Activated T-helper 1 cell treated with anti-CD3 and anti-CD28 coated beads, Interleukin-2, amount 50 U/mL, for 16 hours (primary cell): ENCODE data around the gene LSM4.
A peak's percentile ranks its signal among the peaks of the same experiment; 100 is the strongest.

Experiments used
- DNase-seq, 2 donors: peaks; one replicate each; pipeline ENCODE4 v3.0.0-alpha.2; 2020; ENCODE audit warnings: low read depth in 1 of 2, low spot score in 1 of 2

Gene LSM4

GRCh38 chr19:18311502-18312091, 11.3 kb downstream of the LSM4 start:
- no peak for DNase-seq

- DNase-seq = no peak
Measured at GRCh38 chr19:18310966-18311365, 11.9 kb downstream of the LSM4 start.

GRCh38 chr19:18310118-18310909, 12.6 kb downstream of the LSM4 start:
- DNase-seq = no peak

GRCh38 chr19:18309525-18310064, 13.3 kb downstream of the LSM4 start:
- DNase-seq = no peak

- no peak for DNase-seq
Measured at GRCh38 chr19:18308948-18309325, 13.9 kb downstream of the LSM4 start.

DNA sequence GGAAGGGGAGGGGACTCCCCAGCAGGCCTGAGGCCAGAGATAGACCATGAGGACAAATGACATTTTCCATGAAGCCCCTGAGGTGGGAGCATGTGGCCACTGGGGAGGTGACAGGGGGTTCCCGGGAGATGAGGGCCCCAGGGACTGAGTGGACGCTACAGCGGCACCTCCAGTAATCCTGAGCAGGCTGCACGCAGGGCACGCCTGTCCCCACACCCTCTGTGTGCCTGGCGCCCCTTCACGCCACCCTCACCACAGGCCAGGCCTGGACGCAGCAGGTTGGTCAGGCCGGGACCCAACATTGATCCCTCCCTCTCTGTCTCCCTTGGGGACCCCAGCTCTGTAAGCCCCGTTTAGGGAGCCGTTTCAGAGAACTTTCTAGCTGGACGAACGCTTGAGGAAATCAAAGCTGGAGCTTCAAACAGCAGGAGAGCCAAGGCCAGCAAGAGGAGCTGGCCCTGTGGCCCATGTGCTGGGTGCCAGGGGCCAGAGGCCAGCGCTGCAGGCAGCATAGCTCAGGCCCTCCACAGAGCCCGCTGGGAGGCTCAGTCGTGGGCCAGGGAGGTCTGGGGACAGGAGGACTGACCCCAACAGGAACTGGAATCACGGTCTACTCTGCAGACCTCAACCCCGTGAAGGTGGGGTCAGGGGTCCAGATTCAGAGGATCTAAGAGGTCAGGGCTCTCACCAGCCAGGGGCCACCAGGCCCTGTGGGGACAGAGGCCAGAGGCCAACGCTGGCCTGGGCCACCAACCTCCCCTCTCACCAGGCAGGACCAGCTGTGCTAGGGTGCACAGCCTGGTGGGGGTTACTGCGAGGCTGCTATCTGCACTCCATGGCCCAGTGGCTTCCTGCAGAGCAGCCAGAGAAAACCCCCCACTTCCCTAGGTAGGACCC, 14.6 kb downstream of the LSM4 start:
- no peak for DNase-seq

DNA sequence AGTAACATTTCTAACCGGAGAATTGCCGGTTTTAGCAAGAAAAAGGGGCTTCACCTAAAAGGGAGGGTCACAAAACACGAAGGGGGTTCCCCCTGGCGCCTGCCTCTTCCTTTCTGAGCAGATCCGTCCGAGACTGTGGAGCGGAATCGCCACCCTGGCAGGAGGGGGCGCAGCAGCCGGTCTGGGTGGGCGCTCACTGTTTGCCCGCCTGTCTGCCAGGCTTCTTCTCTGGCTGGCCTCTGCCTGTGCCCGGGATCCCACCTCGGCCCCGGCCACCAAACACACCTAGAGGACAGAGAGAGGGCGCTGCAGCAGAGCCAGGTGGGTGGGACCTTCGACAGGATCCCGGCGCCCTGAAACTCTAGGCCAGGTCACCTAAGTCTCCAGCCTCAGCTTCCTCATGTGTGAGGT, 15.6 kb downstream of the LSM4 start:
- DNase-seq = no peak

GRCh38 chr19:18306888-18307260, 16.0 kb downstream of the LSM4 start:
- no peak for DNase-seq

GRCh38 chr19:18306209-18306887, 16.5 kb downstream of the LSM4 start:
- no peak for DNase-seq

DNA sequence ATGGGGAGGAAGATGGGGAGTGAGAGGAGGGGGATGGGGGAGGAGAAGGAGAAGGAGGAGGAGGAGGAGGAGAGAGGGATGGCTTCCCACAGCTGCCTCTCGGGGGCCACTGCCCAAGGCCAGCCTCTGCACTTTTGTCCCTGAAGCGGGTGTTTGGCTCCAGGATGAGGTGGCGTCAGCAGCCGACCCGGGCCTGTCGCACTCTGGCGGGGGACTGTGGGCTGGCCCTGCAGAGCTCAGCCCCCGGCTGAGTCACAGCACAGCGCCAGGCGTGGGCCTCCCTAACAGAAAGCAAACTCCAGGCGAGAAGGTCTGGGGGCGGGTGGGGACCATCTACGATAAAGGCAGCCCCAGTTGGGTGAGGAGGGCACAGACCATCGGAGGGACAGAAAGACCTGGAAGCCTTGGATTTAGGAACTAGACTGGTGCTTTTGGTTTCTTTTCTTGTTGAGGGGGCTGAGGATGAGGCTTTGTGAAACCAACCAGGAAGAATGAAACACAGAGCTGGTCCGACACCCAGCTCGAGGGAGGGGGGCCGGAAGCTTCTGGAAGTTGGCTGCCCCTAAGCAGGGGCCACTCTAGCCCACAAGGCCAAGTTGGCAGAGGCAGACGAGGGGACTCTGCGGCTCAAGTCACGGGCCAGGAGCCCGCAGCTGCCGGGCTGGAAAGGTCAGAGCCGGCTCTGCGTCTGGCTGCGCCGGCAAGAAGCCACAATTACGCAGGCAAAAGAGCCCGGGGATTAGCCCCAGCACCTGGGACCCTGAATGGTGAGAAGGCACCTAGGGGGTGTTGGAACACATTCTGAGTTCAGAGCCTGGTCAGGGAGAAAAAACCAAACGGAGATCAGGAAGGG, 18.2 kb downstream of the LSM4 start:
- peak; percentile 58 to 74 for DNase-seq

DNA sequence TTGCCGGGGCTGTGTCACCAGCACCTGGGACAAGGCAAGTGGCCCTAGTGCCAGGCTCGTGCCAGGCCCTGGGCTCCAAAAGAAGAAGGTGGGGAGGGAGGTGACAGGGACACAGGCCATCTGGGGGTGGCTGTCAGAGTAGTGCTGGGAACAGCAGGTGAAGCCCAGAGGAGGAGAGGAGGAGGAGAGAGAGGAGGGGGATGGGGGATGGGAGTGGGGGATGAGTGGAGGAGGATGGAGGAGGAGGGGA, 18.7 kb downstream of the LSM4 start:
- DNase-seq = no peak

DNA sequence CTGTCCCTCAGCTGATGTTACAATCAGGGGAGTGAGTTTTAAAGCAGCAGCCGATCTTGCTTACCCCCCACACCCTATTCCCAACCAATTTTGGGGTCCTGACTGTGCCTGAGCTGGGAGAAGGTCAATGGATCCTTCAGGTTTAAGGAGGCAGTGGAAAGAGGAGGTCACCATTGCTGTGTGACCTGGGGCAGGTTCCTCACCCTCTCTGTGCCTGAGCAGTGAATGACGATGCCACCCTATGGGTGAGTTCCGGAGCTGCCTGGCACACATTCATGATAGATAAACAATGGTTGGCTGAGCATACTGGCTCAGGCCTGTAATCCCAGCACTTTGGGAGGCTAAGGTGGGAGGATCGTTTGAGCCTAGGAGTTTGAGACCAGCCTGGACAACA, 21.2 kb downstream of the LSM4 start:
- no peak for DNase-seq

- no peak for DNase-seq
Measured at GRCh38 chr19:18300930-18301717, 21.8 kb downstream of the LSM4 start.

DNA sequence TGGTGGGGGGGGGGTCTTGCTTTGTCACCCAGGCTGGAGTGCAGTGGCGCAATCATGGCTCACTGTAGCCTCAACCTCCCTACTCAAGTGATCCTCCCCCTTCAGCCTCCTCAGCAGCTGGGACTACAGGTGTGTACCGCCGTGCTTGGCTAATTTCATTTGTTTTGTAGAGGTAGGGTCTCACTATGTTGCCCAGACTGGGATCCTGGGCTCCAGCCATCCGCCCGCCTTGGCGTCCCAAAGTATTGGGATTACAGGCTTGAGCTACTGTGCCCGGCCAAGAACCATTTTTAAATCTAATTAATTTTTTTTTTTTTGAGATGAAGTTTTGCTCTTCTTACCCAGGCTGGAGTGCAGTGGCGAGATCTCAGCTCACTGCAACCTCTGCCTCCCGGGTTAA, 23.2 kb downstream of the LSM4 start:
- no peak for DNase-seq

DNA sequence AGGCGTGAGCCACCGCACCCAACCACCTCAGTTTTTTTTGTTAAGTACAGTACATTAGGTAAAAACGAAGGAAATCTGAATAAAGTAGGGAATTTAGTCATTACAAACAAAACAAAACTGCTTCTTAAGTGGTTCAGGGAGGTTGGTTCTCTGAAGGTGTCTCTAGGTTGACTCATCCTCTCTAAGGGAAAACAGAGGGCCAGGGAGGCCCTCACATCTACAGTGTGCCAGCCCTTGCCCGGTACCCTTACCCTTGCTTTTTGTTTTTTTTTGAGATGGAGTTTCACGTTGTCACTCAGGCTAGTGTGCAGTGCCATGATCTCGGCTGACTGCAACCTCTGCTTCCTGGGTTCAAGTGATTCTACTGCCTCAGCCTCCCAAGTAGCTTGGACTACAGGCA, 24.3 kb downstream of the LSM4 start:
- no peak for DNase-seq

- no peak for DNase-seq
Measured at GRCh38 chr19:18297308-18297707, 25.6 kb downstream of the LSM4 start.

DNA sequence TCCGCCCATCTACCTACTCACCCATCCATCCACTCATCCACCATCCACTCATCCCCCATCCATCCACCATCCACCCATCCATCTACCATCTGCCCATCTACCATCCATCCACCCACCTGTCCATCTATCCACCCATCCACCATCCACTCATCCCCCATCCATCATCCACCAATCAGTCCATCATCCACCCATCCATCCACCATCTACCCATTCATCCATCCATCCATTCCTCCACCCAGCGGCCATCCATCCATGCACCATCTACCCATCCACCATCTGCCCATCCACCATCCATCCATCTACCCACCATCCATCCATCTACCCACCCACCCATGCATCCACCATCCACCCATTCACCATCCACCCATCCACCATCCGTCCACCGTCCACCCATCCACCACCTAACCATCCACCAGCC, 27.8 kb downstream of the LSM4 start:
- no peak for DNase-seq

GRCh38 chr19:18294467-18294864, 28.4 kb downstream of the LSM4 start:
- DNase-seq = peak; percentile 77 to 82

- DNase-seq = no peak
Measured at GRCh38 chr19:18293642-18294466, 29.0 kb downstream of the LSM4 start.
